CD14-positive monocyte (primary cell): ENCODE measurements around the gene ZNF804B. TPM values are rescaled to one million over a fixed set of nuclear protein-coding genes. Genes with fewer than 3 reads are reported as not detected.

ENCODE experiments used
- DNase-seq, 3 donors: peaks; one replicate each; pipeline ENCODE4 v3.0.0-alpha.2; 2011 to 2022
- H2AFZ ChIP-seq: 2 replicates; pipeline ENCODE4 v1.6.0; 2012; ENCODE audit warnings: mild to moderate bottlenecking, low read depth, low read length, inconsistent platforms; ENCODE audit not compliant: insufficient read depth, poor library complexity, severe bottlenecking
- H3K27ac ChIP-seq, 2 donors: 1 replicate in 1 of 2; 2 replicates in 1 of 2; pipeline ENCODE4 v1.5.1; 2012 to 2013; ENCODE audit warnings: low read length in 2 of 2, control low read depth in 1 of 2, inconsistent platforms in 1 of 2, low read depth in 1 of 2, mild to moderate bottlenecking in 1 of 2
- H3K27me3 ChIP-seq, 2 donors: one replicate each; pipeline versions ENCODE4 v1.6.0 to v1.6.1; 2011 to 2013; ENCODE audit warnings: low read length in 2 of 2; ENCODE audit not compliant: control insufficient read depth in 2 of 2, insufficient read depth in 2 of 2
- H3K36me3 ChIP-seq, 2 donors: replicated peaks in 1 of 2; 1 replicate in 1 of 2; 2 replicates in 1 of 2; pipeline versions ENCODE4 v1.5.1 to v1.6.1; 2012 to 2013; ENCODE audit warnings: low read length in 2 of 2, control low read depth in 1 of 2, inconsistent platforms in 1 of 2, mild to moderate bottlenecking in 1 of 2; ENCODE audit not compliant: insufficient read depth in 2 of 2, control insufficient read depth in 1 of 2
- H3K4me1 ChIP-seq, 2 donors: 1 replicate in 1 of 2; 2 replicates in 1 of 2; pipeline versions ENCODE4 v1.5.1 to v1.6.1; 2012 to 2013; ENCODE audit warnings: low read length in 2 of 2, control low read depth in 1 of 2, inconsistent platforms in 1 of 2, mild to moderate bottlenecking in 1 of 2, moderate library complexity in 1 of 2; ENCODE audit not compliant: insufficient read depth in 2 of 2, control insufficient read depth in 1 of 2
- H3K4me2 ChIP-seq: replicated peaks from 2 replicates; pipeline ENCODE3; 2012; ENCODE audit warnings: low read length, moderate library complexity, mild to moderate bottlenecking; ENCODE audit not compliant: poor library complexity, severe bottlenecking; ENCODE audit errors: extremely low read depth
- H3K4me3 ChIP-seq, 3 experiments: fragments of 200-600 bp in 1 of 3; sonication (generic) in 1 of 3; replicated peaks in 1 of 3; 1 replicate in 2 of 3; 2 replicates in 1 of 3; pipeline ENCODE4 v1.5.1; 2011 to 2013; ENCODE audit warnings: low read length in 3 of 3, mild to moderate bottlenecking in 3 of 3, control low read depth in 2 of 3, low read depth in 2 of 3, inconsistent platforms in 1 of 3, moderate library complexity in 1 of 3
- H3K79me2 ChIP-seq: 2 replicates; pipeline ENCODE4 v1.6.0; 2012; ENCODE audit warnings: mild to moderate bottlenecking, control low read depth, inconsistent platforms, low read length, moderate library complexity; ENCODE audit not compliant: insufficient read depth
- H3K9ac ChIP-seq: 2 replicates; pipeline ENCODE4 v1.6.0; 2017; ENCODE audit warnings: low read length, mild to moderate bottlenecking; ENCODE audit not compliant: insufficient read depth, poor library complexity, severe bottlenecking
- H3K9me3 ChIP-seq, 2 donors: replicated peaks in 1 of 2; 1 replicate in 1 of 2; 2 replicates in 1 of 2; pipeline versions ENCODE4 v1.5.1 to v1.6.1; 2012 to 2013; ENCODE audit warnings: low read length in 2 of 2, control low read depth in 1 of 2; ENCODE audit not compliant: control insufficient read depth in 1 of 2, insufficient read depth in 1 of 2
- H4K20me1 ChIP-seq: 2 replicates; pipeline ENCODE4 v1.6.0; 2012; ENCODE audit warnings: mild to moderate bottlenecking, low read length, control low read depth, moderate library complexity; ENCODE audit not compliant: insufficient read depth
- H3K27ac Mint-ChIP-seq, 7 donors: one replicate each; pipeline ENCODE4 v1.8.0; 2020; ENCODE audit warnings: mild to moderate bottlenecking in 7 of 7, mixed read lengths in 7 of 7, moderate library complexity in 6 of 7, inconsistent platforms in 2 of 7
- H3K27me3 Mint-ChIP-seq, 3 donors: one replicate each; pipeline ENCODE4 v1.8.0; 2021 to 2022; ENCODE audit warnings: low read depth in 3 of 3, mild to moderate bottlenecking in 3 of 3, mixed read lengths in 3 of 3, moderate library complexity in 3 of 3, inconsistent platforms in 1 of 3
- H3K36me3 Mint-ChIP-seq, 2 donors: one replicate each; pipeline ENCODE4 v1.8.0; 2020; ENCODE audit warnings: mixed read lengths in 2 of 2, inconsistent platforms in 1 of 2, mild to moderate bottlenecking in 1 of 2
- H3K4me1 Mint-ChIP-seq: one replicate; pipeline ENCODE4 v1.8.0; 2020; ENCODE audit warnings: mild to moderate bottlenecking, mixed read lengths
- H3K4me3 Mint-ChIP-seq, 2 donors: one replicate each; pipeline ENCODE4 v1.8.0; 2020; ENCODE audit warnings: mild to moderate bottlenecking in 2 of 2, mixed read lengths in 2 of 2, moderate library complexity in 1 of 2
- H3K9me3 Mint-ChIP-seq, 7 donors: one replicate each; pipeline ENCODE4 v1.8.0; 2020 to 2022; ENCODE audit warnings: mixed read lengths in 7 of 7, mild to moderate bottlenecking in 6 of 7, moderate library complexity in 6 of 7, inconsistent platforms in 2 of 7
- CTCF ChIP-seq: fragments of 200-600 bp; IDR thresholded peaks from one replicate; pipeline ENCODE4 v1.8.0; 2022; ENCODE audit warnings: antibody characterized with exemption, mild to moderate bottlenecking
- WGBS: methylation state at CpG from one replicate; pipeline ENCODE4 v1.1.5; 2013; ENCODE audit warnings: missing lambda C conversion rate; ENCODE audit not compliant: insufficient coverage; 5-methylcytosine and 5-hydroxymethylcytosine counted together
- intact Hi-C, 2 donors: fragments of 100-400 bp; cut with micrococcal nuclease; formaldehyde crosslinking; loops; one replicate each; pipeline versions ENCODE4 v1.15.0 to v1.15.1; 2023
- polyA plus RNA-seq, 3 donors: library from polyadenylated mRNA; depleted of rRNA in 1 of 3; unstranded in 2 of 3; stranded (reverse) in 1 of 3; fragments of 300-500 nt in 2 of 3; fragments of >200 nt in 1 of 3; fragmentation: Illumina TruSeq in 2 of 3; gene quantifications; 1 replicate in 2 of 3; 2 replicates in 1 of 3; pipeline ENCODE4 v1.2.3, GENCODE V29; 2012 to 2021

The ZNF804B gene
- polyA plus RNA-seq, 3 donors: not detected

GRCh38 chr7:88735920-88736319 lies 23.6 kb upstream of the ZNF804B start:
- H3K27ac ChIP-seq: no peak overlapping the region
- H3K9ac ChIP-seq: no peak overlapping the region
- Mint-ChIP-seq H3K27me3 (peaks cover 0 to 7% (median 3%) of the 10 kb centered on the region in 3 donors), H3K4me3 (no peak overlapping the region), H3K36me3 (no peaks in the 10 kb centered on the region), H3K4me1 (no peaks in the 10 kb centered on the region), H3K9me3 (peaks cover 2 to 15% (median 5%) of the 10 kb centered on the region in 7 donors), H3K27ac (no peak overlapping the region)
- H3K4me3 ChIP-seq: no peak overlapping the region
- no peak overlapping the region for H2AFZ ChIP-seq
- intact Hi-C loops: no loop called here
- H3K27me3 ChIP-seq: no peaks in the 10 kb centered on the region
- H3K79me2 ChIP-seq: no peaks in the 10 kb centered on the region
- WGBS: no CpG with 5 or more reads among the region's 2 CpGs
- no peak for DNase-seq
- H3K36me3 ChIP-seq: no peaks in the 10 kb centered on the region
- peaks cover 5 to 8% of the 10 kb centered on the region in 2 donors for H3K9me3 ChIP-seq
- no peak overlapping the region for H3K4me2 ChIP-seq
- no peak for TF ChIP-seq CTCF
- no peaks in the 10 kb centered on the region for H3K4me1 ChIP-seq
- H4K20me1 ChIP-seq: no peaks in the 10 kb centered on the region

GRCh38 chr7:88737632-88738031 lies 21.9 kb upstream of the ZNF804B start:
- H3K27me3 ChIP-seq: no peaks in the 10 kb centered on the region
- no peak overlapping the region for H3K4me3 ChIP-seq
- Mint-ChIP-seq H3K27me3 (peaks cover 0 to 7% (median 0%) of the 10 kb centered on the region in 3 donors), H3K27ac (no peak overlapping the region), H3K4me3 (no peak overlapping the region), H3K36me3 (no peaks in the 10 kb centered on the region), H3K9me3 (peaks cover 0 to 8% (median 3%) of the 10 kb centered on the region in 7 donors), H3K4me1 (no peaks in the 10 kb centered on the region)
- peaks cover 5 to 7% of the 10 kb centered on the region in 2 donors for H3K9me3 ChIP-seq
- H3K27ac ChIP-seq: no peak overlapping the region
- no peaks in the 10 kb centered on the region for H4K20me1 ChIP-seq
- H3K4me2 ChIP-seq: no peak overlapping the region
- H3K4me1 ChIP-seq: no peaks in the 10 kb centered on the region
- H2AFZ ChIP-seq: no peak overlapping the region
- no peaks in the 10 kb centered on the region for H3K79me2 ChIP-seq
- no peak for TF ChIP-seq CTCF
- intact Hi-C loops: no loop called here
- H3K9ac ChIP-seq: no peak overlapping the region
- DNase-seq: no peak
- no peaks in the 10 kb centered on the region for H3K36me3 ChIP-seq
